Left colon (tissue), 2 donors: ENCODE measurements around the gene ENC1. TPM values are rescaled to one million over a fixed set of nuclear protein-coding genes. Genes with fewer than 3 reads are reported as not detected.
A peak's percentile ranks its signal among the peaks of the same experiment; 100 is the strongest.

ENCODE experiments used
- ATAC-seq: fragments of 200-7000 bp; cut with Tn5 transposase; one replicate; pipeline ENCODE4 v1.9.1; 2020; ENCODE audit warnings: mild to moderate bottlenecking, moderate library complexity
- DNase-seq, 2 donors: peaks; one replicate each; pipeline ENCODE4 v3.0.0-alpha.2; 2020
- intact Hi-C, 2 donors: fragments of 100-400 bp; cut with DNase I in 1 of 2; cut with micrococcal nuclease in 1 of 2; formaldehyde crosslinking; loops; one replicate each; pipeline versions ENCODE4 v1.11.2 to v1.14.0; 2022; cut with DNase I, micrococcal nuclease
- total RNA-seq, 2 donors: library from RNA; stranded (reverse); fragmentation: NEBNext Ultra II Directional; extraction: Animal tissue kit (Norgen Biotek cat#: 25700); gene quantifications; one replicate each; pipeline ENCODE4 v1.2.1, GENCODE V29; 2021
- donor health status: DM: no; HTN: no; CAD: no.
- donor health status: DM: yes; HTN: yes; CAD: no.

The ENC1 gene
- total RNA-seq, 2 donors from 2014 or later, result 18.9 to 27.4 TPM

GRCh38 chr5:74589204-74590056 is 51.1 kb downstream of the ENC1 start:
- intact Hi-C loops, result no loop called here
- DNase-seq (no peak), ATAC-seq (peak; percentile 87)

- ATAC-seq, result peak; percentile 84
- intact Hi-C loops, result no loop called here
- DNase-seq, result no peak
These were observed 52.1 kb downstream of the ENC1 start for GRCh38 chr5:74588415-74588814.

- ATAC-seq (no peak), DNase-seq (no peak)
- intact Hi-C loops, result no loop called here
These were observed 52.6 kb downstream of the ENC1 start for GRCh38 chr5:74587890-74588289.

GRCh38 chr5:74587300-74587699 is 53.2 kb downstream of the ENC1 start:
- no peak for DNase-seq
- intact Hi-C loops, result no loop called here
- no peak for ATAC-seq

GRCh38 chr5:74586856-74587255 is 53.7 kb downstream of the ENC1 start:
- ATAC-seq (no peak), DNase-seq (no peak)
- intact Hi-C loops, result no loop called here

GRCh38 chr5:74582853-74583252 is 57.7 kb downstream of the ENC1 start:
- intact Hi-C loops, result no loop called here
- ATAC-seq (no peak), DNase-seq (no peak)

GRCh38 chr5:74581988-74582365 is 58.6 kb downstream of the ENC1 start:
- intact Hi-C loops, result no loop called here
- ATAC-seq (peak; percentile 65), DNase-seq (peak; percentile 52 to 66)

GRCh38 chr5:74580729-74581109 is 59.8 kb downstream of the ENC1 start:
- ATAC-seq (no peak), DNase-seq (no peak)
- intact Hi-C loops, result no loop called here

GRCh38 chr5:74579215-74579614 is 61.3 kb downstream of the ENC1 start:
- ATAC-seq (no peak), DNase-seq (no peak)
- intact Hi-C loops, result no loop called here

- no peak for ATAC-seq
- intact Hi-C loops, result no loop called here
- DNase-seq, result no peak
These were observed 62.0 kb downstream of the ENC1 start for GRCh38 chr5:74578356-74579044.

Other genes starting within 250 kb of the ENC1 start
- 100 to 1,000 TPM; 153 to 216 TPM for gene HEXB, start 44.5 kb upstream of the ENC1 start, total RNA-seq
- gene GFM2, start 126.4 kb upstream of the ENC1 start, total RNA-seq, result 10 to 100 TPM; 21.8 to 22.1 TPM
- gene NSA2, start 126.5 kb upstream of the ENC1 start, total RNA-seq, result 10 to 100 TPM; 65.7 to 66.0 TPM
- 1 to 10 TPM; 3.9 to 5.9 TPM for gene FAM169A, start 225.7 kb upstream of the ENC1 start, total RNA-seq